Urothelium cell line (cell line): Measurements from ENCODE around the gene RBM19.

Experiments used
- DNase-seq: peaks from one replicate; pipeline ENCODE4 v3.0.0; 2011; ENCODE audit warnings: low spot score, mixed read lengths
- FAIRE-seq: peaks from 2 replicates; lab custom pipeline; 2011; peaks lifted over from hg19 to GRCh38; lab: Jason Lieb, UNC

RBM19 gene

GRCh38 chr12:113887906-113888305 is 78.2 kb downstream of the RBM19 start:
- DNase-seq (no peak), FAIRE-seq (no peak)

GRCh38 chr12:113886721-113887120 is 79.4 kb downstream of the RBM19 start:
- FAIRE-seq (no peak), DNase-seq (no peak)

GRCh38 chr12:113884392-113884791 is 81.7 kb downstream of the RBM19 start:
- FAIRE-seq (no peak), DNase-seq (no peak)

GRCh38 chr12:113882690-113883089 is 83.4 kb downstream of the RBM19 start:
- FAIRE-seq (no peak), DNase-seq (no peak)

- no peak for FAIRE-seq
These were observed 84.8 kb downstream of the RBM19 start for GRCh38 chr12:113880988-113881962.

GRCh38 chr12:113880326-113880725 is 85.8 kb downstream of the RBM19 start:
- no peak for DNase-seq
- no peak for FAIRE-seq

More at GRCh38 chr12:113880988-113881962, 84.8 kb downstream of the RBM19 start:
- no peak for DNase-seq

- FAIRE-seq: no peak
These were observed 86.5 kb downstream of the RBM19 start for GRCh38 chr12:113879658-113880057.

GRCh38 chr12:113877607-113878006 is 88.5 kb downstream of the RBM19 start:
- FAIRE-seq (no peak), DNase-seq (no peak)

More at GRCh38 chr12:113879658-113880057, 86.5 kb downstream of the RBM19 start:
- no peak for DNase-seq

- DNase-seq (no peak), FAIRE-seq (no peak)
These were observed 90.0 kb downstream of the RBM19 start for GRCh38 chr12:113876160-113876559.

GRCh38 chr12:113875691-113876090 is 90.4 kb downstream of the RBM19 start:
- DNase-seq (no peak), FAIRE-seq (no peak)

GRCh38 chr12:113874999-113875561 is 91.0 kb downstream of the RBM19 start:
- FAIRE-seq (no peak), DNase-seq (no peak)

- no peak for FAIRE-seq
- DNase-seq: no peak
These were observed 91.8 kb downstream of the RBM19 start for GRCh38 chr12:113874326-113874725.

GRCh38 chr12:113873740-113874139 is 92.4 kb downstream of the RBM19 start:
- FAIRE-seq: no peak
- DNase-seq: no peak

GRCh38 chr12:113870890-113871289 is 95.2 kb downstream of the RBM19 start:
- no peak for DNase-seq
- FAIRE-seq: no peak

GRCh38 chr12:113870035-113870434 is 96.1 kb downstream of the RBM19 start:
- no peak for FAIRE-seq
- no peak for DNase-seq

GRCh38 chr12:113868365-113868764 is 97.8 kb downstream of the RBM19 start:
- FAIRE-seq: no peak
- DNase-seq: no peak

- DNase-seq: peak; percentile 21
- FAIRE-seq: no peak
These were observed 98.9 kb downstream of the RBM19 start for GRCh38 chr12:113867258-113867657.

- DNase-seq (no peak), FAIRE-seq (no peak)
These were observed 99.6 kb downstream of the RBM19 start for GRCh38 chr12:113866496-113866895.

GRCh38 chr12:113863455-113863845 is 102.7 kb downstream of the RBM19 start:
- FAIRE-seq (no peak), DNase-seq (no peak)

- FAIRE-seq (no peak), DNase-seq (peak; percentile 78)
These were observed 103.3 kb downstream of the RBM19 start for GRCh38 chr12:113862590-113863454.

GRCh38 chr12:113861708-113862312 is 104.3 kb downstream of the RBM19 start:
- FAIRE-seq (no peak), DNase-seq (no peak)
